HG03175 (cell line): ENCODE measurements around the gene WNK1.
"Not testable (repeated sequence)": the region's sequence is repeated elsewhere in the genome, so short reads cannot be mapped to it uniquely, and the experiment has no call there.

Experiments used
- ATAC-seq: cut with Tn5 transposase; IDR thresholded peaks from one replicate; pipeline ENCODE4 v1.9.1; 2021; ENCODE audit warnings: mild to moderate bottlenecking, moderate library complexity; ENCODE audit not compliant: unreplicated experiment

WNK1 gene

GRCh38 chr12:906062-906585, 153.7 kb downstream of the WNK1 start:
- no peak for ATAC-seq

GRCh38 chr12:907413-908185, 155.2 kb downstream of the WNK1 start:
- no peak for ATAC-seq

- ATAC-seq: no peak
These were observed 157.5 kb downstream of the WNK1 start for GRCh38 chr12:909861-910260.

- no peak for ATAC-seq
These were observed 158.0 kb downstream of the WNK1 start for GRCh38 chr12:910416-910815.

- no peak for ATAC-seq
These were observed 158.9 kb downstream of the WNK1 start for GRCh38 chr12:911191-911826.

GRCh38 chr12:912466-913235, 160.3 kb downstream of the WNK1 start:
- ATAC-seq: no peak

DNA sequence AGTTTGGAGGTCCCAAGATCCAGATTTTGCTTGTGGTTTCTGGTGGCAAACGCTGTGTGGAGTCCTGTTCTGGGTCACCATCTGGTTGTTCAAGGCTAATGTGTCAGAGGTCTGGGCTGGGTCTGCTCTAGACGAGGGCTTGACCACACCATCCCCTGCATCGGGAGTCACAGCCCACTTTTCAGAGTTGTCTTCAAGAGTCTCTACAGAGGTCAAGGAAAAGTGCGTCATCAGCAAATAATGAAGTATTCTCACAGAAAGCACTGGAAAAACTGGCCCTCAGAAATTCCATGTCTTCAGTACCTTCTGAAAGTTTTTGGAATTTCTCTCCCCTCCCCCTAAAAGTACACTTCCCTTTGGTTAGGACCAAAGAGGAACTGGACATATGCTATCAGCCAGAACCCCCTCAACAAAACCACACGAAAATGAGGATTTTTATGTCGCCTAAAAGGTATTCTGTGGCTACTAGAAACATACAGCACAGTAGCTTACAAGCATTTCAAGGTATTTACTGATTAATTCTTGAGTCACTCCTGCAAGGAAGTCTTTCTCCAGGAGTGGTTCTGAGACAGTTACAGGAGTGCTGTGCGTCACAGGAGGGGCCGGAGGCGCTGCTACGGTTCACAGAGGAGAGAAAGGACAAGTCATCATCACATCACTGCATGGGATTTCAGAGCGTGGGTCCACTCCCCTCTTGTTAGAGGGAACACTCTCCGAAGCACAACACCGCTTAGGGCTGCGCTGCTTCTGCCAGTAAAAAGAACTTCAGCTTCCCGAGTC, 161.7 kb downstream of the WNK1 start:
- ATAC-seq: no peak

- ATAC-seq: no peak
These were observed 162.7 kb downstream of the WNK1 start for GRCh38 chr12:915090-915489.

DNA sequence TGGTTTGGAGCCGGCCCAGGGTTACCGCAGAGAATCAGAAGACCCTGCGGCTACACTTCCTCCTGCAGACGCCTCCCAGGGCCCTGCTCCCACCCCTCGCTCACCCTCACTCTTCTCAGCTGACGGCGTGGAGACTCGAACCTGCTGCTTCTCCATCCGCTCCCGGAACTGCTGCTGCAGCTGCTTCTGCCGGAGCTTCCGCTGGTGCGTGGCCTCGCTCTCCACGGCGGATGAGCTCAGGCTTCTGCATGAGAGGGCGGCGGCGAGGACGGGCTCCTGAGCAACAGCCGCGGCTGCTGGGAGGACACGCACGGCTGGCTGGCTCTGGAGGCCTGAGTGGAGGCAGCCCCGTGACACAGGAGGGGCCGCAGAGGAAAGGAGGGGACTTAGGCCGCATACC, 163.9 kb downstream of the WNK1 start:
- no peak for ATAC-seq

GRCh38 chr12:916712-917445, 164.5 kb downstream of the WNK1 start:
- ATAC-seq: no peak

GRCh38 chr12:920676-921075, 168.3 kb downstream of the WNK1 start:
- ATAC-seq: no peak

DNA sequence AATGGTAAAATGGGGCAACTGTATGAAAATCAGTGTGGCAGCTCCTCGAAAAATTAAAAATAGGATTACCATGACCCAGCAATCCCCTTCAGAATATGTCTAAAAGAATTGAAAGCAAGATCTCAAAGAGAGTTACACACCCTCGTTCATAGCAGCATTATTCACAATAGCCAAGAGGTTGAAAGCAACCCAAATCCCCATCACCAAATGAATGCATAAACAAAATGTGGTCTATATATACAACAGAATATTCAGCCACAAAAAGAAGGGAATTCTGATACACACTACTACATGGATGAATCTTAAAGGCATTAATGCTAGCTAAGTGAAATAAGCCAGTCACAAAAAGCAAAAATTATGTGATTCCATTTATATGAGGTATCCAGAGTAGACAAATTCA, 169.9 kb downstream of the WNK1 start:
- no peak for ATAC-seq

GRCh38 chr12:926641-927040, 174.3 kb downstream of the WNK1 start:
- no peak for ATAC-seq

DNA sequence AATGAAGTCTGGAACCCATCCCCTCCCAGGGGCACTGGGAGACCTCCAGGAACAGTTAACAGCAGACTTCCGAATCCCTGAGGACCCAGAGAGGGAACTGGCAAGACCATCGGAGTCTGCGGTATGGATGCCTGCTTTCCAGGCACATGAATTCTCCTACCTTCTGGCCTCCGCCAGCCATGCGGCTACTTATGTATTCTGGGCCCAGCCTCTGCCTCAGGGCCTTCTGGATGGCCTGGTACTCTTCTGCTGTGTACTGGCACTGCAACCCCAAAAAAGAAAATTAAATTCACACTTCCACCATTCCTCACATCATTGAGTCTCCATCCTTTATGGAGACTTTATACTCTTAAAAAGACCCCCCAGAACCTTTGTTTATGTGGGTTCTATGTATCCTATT, 178.7 kb downstream of the WNK1 start:
- ATAC-seq: no peak

- ATAC-seq: no peak
These were observed 179.2 kb downstream of the WNK1 start for GRCh38 chr12:931591-931990.

DNA sequence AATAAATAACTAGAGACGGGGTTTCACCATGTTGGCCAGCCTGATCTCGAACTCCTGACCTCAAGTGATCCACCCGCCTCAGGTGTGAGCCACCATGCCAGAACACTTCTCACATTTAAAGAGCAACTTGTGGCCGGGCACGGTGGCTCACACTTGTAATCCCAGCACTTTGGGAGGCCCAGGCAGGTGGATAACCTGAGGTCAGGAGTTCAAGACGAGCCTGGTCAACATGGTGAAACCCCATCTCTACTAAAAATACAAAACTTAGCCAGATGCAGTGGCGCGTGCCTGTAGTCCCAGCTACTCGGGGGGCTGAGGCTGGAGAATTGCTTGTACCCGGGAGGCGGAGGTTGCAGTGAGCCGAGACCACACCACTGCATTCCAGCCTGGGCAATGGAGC, 183.5 kb downstream of the WNK1 start:
- ATAC-seq: not testable (repeated sequence)

DNA sequence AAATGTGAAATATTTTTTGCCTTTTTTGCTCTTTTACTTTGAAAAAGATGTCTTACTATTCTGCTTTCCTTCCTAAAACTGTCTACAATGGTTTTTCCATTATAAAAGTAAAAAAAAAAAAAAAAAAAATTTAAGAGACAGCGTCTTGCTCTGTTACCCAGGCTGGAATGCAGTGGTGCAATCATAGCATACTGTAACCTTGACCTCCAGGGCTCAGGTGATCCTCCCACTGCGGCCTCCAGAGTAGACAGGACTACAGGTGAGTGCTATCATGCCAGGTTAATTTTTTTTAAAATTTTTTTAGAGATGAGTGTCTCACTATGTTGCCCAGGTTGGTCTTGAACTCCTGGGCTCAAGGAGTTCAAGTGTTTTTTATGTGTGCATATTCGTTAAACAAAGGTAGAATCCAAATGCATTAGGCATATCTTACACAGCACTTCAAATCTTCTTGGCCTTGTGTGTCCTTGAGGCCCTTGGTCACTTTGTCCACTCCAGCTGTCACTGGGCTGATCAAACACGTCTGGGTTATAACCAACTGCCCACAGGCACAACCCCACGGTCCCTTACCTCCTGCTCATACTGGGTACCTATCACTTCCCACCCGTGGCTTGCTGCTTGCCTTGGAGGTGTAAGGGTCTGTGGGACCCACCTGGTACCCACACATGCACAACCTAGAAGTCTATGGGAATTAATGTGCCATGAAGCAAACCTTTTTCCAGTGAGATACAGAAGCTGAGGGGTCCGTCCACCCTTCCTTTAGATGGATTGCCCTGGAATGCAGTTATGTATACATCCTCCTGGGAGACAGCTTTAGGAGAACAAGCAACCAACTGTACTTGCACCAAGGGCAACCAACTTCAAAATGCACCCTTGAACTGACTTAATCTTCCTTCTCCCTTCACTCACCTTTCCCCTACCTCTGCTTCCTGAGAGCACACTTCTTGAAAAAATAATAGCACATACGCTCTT, 184.3 kb downstream of the WNK1 start:
- ATAC-seq: no peak

GRCh38 chr12:938810-939209, 186.4 kb downstream of the WNK1 start:
- no peak for ATAC-seq

DNA sequence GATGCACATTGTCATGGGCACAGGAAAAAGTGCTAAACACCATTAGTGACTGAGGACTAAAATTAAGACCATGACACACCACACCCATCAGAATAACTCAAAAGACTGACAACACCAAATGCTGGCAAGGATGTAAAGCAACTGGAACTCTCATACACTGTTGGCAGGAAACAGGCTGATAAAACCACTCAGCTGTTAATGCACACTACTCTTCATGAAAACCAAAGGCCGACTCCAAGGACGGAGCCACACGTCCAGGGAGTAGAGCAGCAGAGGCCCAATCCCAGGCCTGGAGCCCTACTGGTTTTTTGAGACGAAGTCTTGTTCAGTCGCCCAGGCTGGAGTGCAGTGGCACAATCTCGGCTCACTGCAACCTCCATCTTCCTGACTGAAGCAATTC, 190.7 kb downstream of the WNK1 start:
- no peak for ATAC-seq
